LHCN-M2 (cell line): ENCODE data around the gene CD79A. TPM values are rescaled to one million over a fixed set of nuclear protein-coding genes. Genes with fewer than 3 reads are reported as not detected.

ENCODE experiments used
- total RNA-seq: library from RNA; depleted of rRNA; stranded (reverse); fragments of >200 nt; gene quantifications from 2 replicates; pipeline ENCODE4 v1.2.3, GENCODE V29; 2014; rRNA removed

CD79A gene
- total RNA-seq, 1 experiment from 2014 or later = 0.23 TPM

Other genes starting within 250 kb of the CD79A start
- not detected in 2 replicates for gene CEACAM7, start 189.0 kb upstream of the CD79A start, total RNA-seq
- not detected in 2 replicates for gene CEACAM5, start 168.7 kb upstream of the CD79A start, total RNA-seq
- not detected in 2 replicates for gene CEACAM6, start 121.7 kb upstream of the CD79A start, total RNA-seq
- not detected in 2 replicates for gene CEACAM3, start 80.7 kb upstream of the CD79A start, total RNA-seq
- gene LYPD4, start 32.6 kb upstream of the CD79A start, total RNA-seq = not detected in 2 replicates
- gene DMRTC2, start 32.2 kb upstream of the CD79A start, total RNA-seq = not detected in 2 replicates
- 610 and 611 TPM in 2 replicates for gene RPS19, start 17.0 kb upstream of the CD79A start, total RNA-seq
- 58.2 and 68.2 TPM in 2 replicates for gene ARHGEF1, start 5.9 kb downstream of the CD79A start, total RNA-seq
- not detected in 2 replicates for gene ERFL, start 51.2 kb downstream of the CD79A start, total RNA-seq
- gene RABAC1, start 82.0 kb downstream of the CD79A start, total RNA-seq = 174 and 241 TPM in 2 replicates
- gene ATP1A3, start 117.0 kb downstream of the CD79A start, total RNA-seq = 0.19 and 0.40 TPM in 2 replicates
- 0.06 TPM in 2 replicates for gene GRIK5, start 192.9 kb downstream of the CD79A start, total RNA-seq
- 23.3 and 26.2 TPM in 2 replicates for gene ZNF574, start 198.9 kb downstream of the CD79A start, total RNA-seq